HUES6 (cell line): Measurements from ENCODE around the gene PLSCR4.

ENCODE experiments used
- H3K27ac ChIP-seq: 2 replicates; pipeline ENCODE4 v1.7.0; 2013; ENCODE audit warnings: low read depth, mild to moderate bottlenecking, low read length, inconsistent platforms
- H3K27me3 ChIP-seq: 2 replicates; pipeline ENCODE4 v1.6.1; 2013; ENCODE audit warnings: low read length; ENCODE audit not compliant: control insufficient read depth, insufficient read depth
- H3K36me3 ChIP-seq: 2 replicates; pipeline ENCODE4 v1.6.1; 2013; ENCODE audit warnings: low read length; ENCODE audit not compliant: control insufficient read depth, insufficient read depth
- H3K4me1 ChIP-seq: 2 replicates; pipeline ENCODE4 v1.6.1; 2013; ENCODE audit warnings: low read length; ENCODE audit not compliant: control insufficient read depth, insufficient read depth
- H3K4me3 ChIP-seq: 2 replicates; pipeline ENCODE4 v1.5.1; 2013; ENCODE audit warnings: low read depth, low read length
- H3K9ac ChIP-seq: one replicate; pipeline ENCODE4 v1.6.1; 2013; ENCODE audit warnings: mild to moderate bottlenecking, low read length
- H3K9me3 ChIP-seq: 2 replicates; pipeline ENCODE4 v1.6.1; 2013; ENCODE audit warnings: low read depth, low read length; ENCODE audit not compliant: control insufficient read depth, insufficient read depth

The PLSCR4 gene

DNA sequence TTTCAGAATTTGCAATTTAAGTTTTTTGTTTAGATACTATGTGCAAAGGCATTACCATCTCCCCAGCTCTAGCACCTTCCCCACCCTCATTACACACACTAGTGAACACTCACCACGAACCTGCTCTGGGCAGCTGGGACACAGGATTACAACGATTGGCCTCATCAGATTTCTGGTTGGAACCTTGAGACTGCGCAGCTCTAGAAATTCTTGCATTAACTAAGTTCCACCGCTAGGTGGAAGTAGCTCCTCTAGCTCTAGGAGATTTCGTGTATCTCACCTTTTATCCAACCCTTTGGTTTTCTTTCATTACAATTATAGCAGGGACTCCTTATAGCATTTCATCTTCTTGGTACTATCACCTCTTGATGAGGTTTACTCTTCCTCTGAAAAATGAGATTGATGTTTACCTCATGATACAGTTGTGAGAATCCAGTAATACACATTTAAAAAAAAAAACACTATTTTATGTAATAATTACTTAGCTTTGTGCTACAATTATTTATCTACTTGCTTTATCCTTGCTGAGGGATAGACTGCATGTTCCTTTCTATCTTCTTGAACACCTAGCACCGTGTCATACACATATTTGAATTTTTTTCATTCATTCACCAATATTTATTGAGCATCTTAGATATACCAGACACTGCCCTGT lies 61.3 kb downstream of the PLSCR4 start:
- no peak overlapping the region for H3K4me3 ChIP-seq
- no peaks in the 10 kb centered on the region for H3K27me3 ChIP-seq
- H3K27ac ChIP-seq: no peak overlapping the region
- no peaks in the 10 kb centered on the region for H3K4me1 ChIP-seq
- no peaks in the 10 kb centered on the region for H3K36me3 ChIP-seq
- H3K9ac ChIP-seq: no peak overlapping the region
- H3K9me3 ChIP-seq: no peaks in the 10 kb centered on the region

GRCh38 chr3:146187334-146187950 lies 63.5 kb downstream of the PLSCR4 start:
- no peak overlapping the region for H3K4me3 ChIP-seq
- H3K4me1 ChIP-seq: no peaks in the 10 kb centered on the region
- no peaks in the 10 kb centered on the region for H3K36me3 ChIP-seq
- H3K9ac ChIP-seq: no peak overlapping the region
- H3K27me3 ChIP-seq: no peaks in the 10 kb centered on the region
- H3K27ac ChIP-seq: no peak overlapping the region
- no peaks in the 10 kb centered on the region for H3K9me3 ChIP-seq

GRCh38 chr3:146184241-146185015 lies 66.5 kb downstream of the PLSCR4 start:
- Histone ChIP-seq H3K27me3 (no peaks in the 10 kb centered on the region), H3K4me3 (no peak overlapping the region), H3K4me1 (no peaks in the 10 kb centered on the region), H3K36me3 (no peaks in the 10 kb centered on the region), H3K9ac (no peak overlapping the region), H3K9me3 (no peaks in the 10 kb centered on the region), H3K27ac (no peak overlapping the region)

DNA sequence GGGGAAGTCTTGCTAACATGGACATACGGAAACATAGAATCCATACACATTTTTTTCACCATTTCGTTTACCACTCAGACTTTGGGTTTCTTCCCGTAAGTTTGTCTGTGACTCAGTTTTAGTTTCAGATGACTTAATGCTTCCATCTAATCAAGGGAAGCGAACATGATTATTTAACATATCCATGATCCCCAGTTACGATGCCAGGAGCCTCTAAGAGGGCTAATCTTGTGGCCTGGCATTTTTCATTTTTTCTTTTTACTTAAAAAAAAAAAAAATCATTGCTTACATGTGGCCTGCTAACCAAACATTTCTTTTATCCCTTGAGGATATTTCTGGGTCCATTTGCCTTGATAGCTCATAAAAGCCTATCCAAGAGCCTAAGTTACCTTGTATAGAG lies 69.7 kb downstream of the PLSCR4 start:
- no peak overlapping the region for H3K9ac ChIP-seq
- H3K27ac ChIP-seq: no peak overlapping the region
- no peaks in the 10 kb centered on the region for H3K4me1 ChIP-seq
- H3K36me3 ChIP-seq: no peaks in the 10 kb centered on the region
- H3K4me3 ChIP-seq: no peak overlapping the region
- no peaks in the 10 kb centered on the region for H3K27me3 ChIP-seq
- no peaks in the 10 kb centered on the region for H3K9me3 ChIP-seq

DNA sequence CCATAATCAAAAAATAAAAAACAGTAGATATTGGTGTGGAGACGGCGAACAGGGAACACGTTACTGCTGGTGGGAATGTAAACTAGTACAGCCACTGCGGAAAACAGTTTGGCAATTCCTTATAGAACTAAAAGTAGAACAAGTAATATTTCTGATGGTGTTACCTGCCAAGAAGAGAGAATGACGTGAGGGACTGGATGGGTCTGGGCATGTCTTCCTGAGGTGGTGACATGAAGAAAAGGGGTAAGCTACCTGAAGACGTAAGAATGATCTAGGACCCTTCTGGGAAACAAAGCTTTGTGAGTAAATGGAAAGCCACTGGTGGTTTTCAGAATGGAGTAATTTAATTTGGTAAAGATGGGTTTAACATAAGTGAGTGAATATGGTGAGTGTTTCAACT lies 70.5 kb downstream of the PLSCR4 start:
- Histone ChIP-seq H3K27me3 (no peaks in the 10 kb centered on the region), H3K4me1 (no peaks in the 10 kb centered on the region), H3K9me3 (no peaks in the 10 kb centered on the region), H3K4me3 (no peak overlapping the region), H3K27ac (no peak overlapping the region), H3K9ac (no peak overlapping the region), H3K36me3 (no peaks in the 10 kb centered on the region)

- H3K9ac ChIP-seq: no peak overlapping the region
- no peaks in the 10 kb centered on the region for H3K36me3 ChIP-seq
- H3K27me3 ChIP-seq: no peaks in the 10 kb centered on the region
- H3K9me3 ChIP-seq: no peaks in the 10 kb centered on the region
- no peak overlapping the region for H3K27ac ChIP-seq
- H3K4me3 ChIP-seq: no peak overlapping the region
- H3K4me1 ChIP-seq: no peaks in the 10 kb centered on the region
These were observed 72.8 kb downstream of the PLSCR4 start for GRCh38 chr3:146178006-146178689.

DNA sequence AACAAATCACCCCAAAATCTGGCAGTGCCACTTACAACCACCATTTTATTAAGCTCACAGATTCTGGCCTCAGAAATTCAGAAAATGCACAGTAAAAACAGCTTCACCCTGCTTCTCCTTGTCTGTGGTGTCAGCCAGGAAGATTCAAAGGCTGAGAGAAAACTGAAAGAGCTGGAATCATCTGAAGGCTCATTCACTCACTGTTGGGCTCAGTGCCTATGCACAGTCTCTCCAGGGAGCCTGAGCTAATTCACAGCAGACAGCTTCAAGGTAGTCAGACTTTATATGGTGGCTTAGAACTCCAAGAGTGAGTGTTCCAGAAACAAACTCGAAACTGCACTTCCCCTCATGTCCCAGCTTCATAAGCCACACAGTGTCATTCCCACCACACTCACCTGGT lies 73.4 kb downstream of the PLSCR4 start:
- Histone ChIP-seq H3K27ac (no peak overlapping the region), H3K9me3 (no peaks in the 10 kb centered on the region), H3K36me3 (no peaks in the 10 kb centered on the region), H3K4me1 (no peaks in the 10 kb centered on the region), H3K27me3 (no peaks in the 10 kb centered on the region), H3K4me3 (no peak overlapping the region), H3K9ac (no peak overlapping the region)

GRCh38 chr3:146177072-146177471 lies 73.8 kb downstream of the PLSCR4 start:
- no peak overlapping the region for H3K27ac ChIP-seq
- H3K27me3 ChIP-seq: no peaks in the 10 kb centered on the region
- H3K9me3 ChIP-seq: no peaks in the 10 kb centered on the region
- no peaks in the 10 kb centered on the region for H3K36me3 ChIP-seq
- H3K9ac ChIP-seq: no peak overlapping the region
- H3K4me3 ChIP-seq: no peak overlapping the region
- no peaks in the 10 kb centered on the region for H3K4me1 ChIP-seq

DNA sequence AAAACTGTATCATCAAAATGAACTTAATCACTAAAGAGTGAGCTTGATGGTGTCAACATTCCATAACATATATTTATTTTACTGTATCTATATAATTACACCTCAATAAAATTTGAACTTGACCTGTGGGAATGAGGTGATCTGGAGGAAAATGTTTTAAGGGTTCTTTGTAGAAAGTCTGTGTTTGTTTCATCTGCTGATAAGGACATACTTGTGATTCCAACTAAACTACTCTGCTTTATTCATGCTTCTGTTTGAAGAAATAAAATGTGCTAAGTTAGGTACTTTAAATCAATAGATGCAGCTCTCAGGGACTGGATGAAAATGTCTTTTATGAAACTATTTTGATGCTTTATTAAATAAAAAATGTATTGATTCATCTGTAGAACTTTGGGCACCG lies 78.3 kb downstream of the PLSCR4 start:
- no peaks in the 10 kb centered on the region for H3K9me3 ChIP-seq
- no peak overlapping the region for H3K27ac ChIP-seq
- H3K27me3 ChIP-seq: no peaks in the 10 kb centered on the region

GRCh38 chr3:146170591-146170990 lies 80.3 kb downstream of the PLSCR4 start:
- Histone ChIP-seq H3K36me3 (no peaks in the 10 kb centered on the region), H3K4me3 (no peak overlapping the region), H3K27ac (no peak overlapping the region), H3K9me3 (no peaks in the 10 kb centered on the region), H3K9ac (no peak overlapping the region), H3K27me3 (no peaks in the 10 kb centered on the region), H3K4me1 (peaks cover 8% of the 10 kb centered on the region)

More for the DNA sequence above, 78.3 kb downstream of the PLSCR4 start:
- Histone ChIP-seq H3K4me1 (no peaks in the 10 kb centered on the region), H3K36me3 (no peaks in the 10 kb centered on the region), H3K9ac (no peak overlapping the region), H3K4me3 (no peak overlapping the region)

DNA sequence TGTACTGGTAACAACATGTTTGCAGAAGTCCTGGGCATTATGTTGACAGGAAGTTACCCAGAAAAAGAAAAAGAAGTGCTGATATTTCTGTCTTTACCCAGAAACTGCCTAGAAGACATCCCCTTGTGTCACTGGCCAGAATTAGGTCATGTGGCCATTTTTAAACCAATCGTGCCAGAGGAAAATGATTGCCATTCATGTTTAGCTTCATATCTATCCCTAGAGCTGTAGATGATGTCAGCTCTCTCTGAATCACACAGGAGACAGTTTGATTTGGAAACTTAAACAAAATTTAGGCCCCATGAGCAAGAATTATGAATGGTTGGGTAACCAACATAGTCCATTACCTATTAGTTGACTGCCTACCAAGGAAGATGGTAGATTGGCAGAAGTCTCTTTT lies 81.0 kb downstream of the PLSCR4 start:
- peaks cover 15% of the 10 kb centered on the region for H3K4me1 ChIP-seq
- no peak overlapping the region for H3K4me3 ChIP-seq
- H3K27me3 ChIP-seq: no peaks in the 10 kb centered on the region
- no peak overlapping the region for H3K9ac ChIP-seq
- H3K9me3 ChIP-seq: no peaks in the 10 kb centered on the region
- H3K36me3 ChIP-seq: no peaks in the 10 kb centered on the region
- no peak overlapping the region for H3K27ac ChIP-seq
